ENCODE data around the gene RNF213.
"Not testable (repeated sequence)": the region's sequence is repeated elsewhere in the genome, so short reads cannot be mapped to it uniquely, and the experiment has no call there.

Gene RNF213

DNA sequence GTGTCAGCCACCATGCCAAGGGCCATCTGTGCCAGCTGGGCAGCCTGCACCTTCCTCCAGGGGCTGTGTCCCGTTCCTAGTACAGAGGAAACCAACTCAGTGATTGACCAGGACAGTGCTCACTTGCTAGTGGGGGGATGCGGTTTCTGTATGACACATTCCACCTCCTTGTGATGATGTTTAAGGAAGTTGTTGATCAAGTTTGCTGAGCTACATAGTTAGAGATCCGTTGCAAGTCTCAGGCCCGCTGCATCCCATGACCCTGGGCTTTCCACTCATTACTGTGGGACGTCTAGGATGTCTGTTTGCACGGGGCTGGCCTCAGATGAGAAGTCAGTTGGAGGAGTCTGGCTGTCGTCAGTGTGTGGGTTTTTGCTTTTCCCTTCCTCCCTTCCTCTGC, 33.6 kb downstream of the RNF213 start:
- CTCF ChIA-PET: interaction anchor here (0.7 kb wide), 1 partner anchor 26 kb away, joined by 3 read pairs; no protein-coding TSS in a partner anchor
- no peak overlapping the region for H3K27ac ChIP-seq
- no peak for DNase-seq (ENCODE audit: low spot score)
- POLR2A ChIA-PET (ENCODE audit: low non-redundant PET): no interaction called here
- TF ChIP-seq, protein P1, sequence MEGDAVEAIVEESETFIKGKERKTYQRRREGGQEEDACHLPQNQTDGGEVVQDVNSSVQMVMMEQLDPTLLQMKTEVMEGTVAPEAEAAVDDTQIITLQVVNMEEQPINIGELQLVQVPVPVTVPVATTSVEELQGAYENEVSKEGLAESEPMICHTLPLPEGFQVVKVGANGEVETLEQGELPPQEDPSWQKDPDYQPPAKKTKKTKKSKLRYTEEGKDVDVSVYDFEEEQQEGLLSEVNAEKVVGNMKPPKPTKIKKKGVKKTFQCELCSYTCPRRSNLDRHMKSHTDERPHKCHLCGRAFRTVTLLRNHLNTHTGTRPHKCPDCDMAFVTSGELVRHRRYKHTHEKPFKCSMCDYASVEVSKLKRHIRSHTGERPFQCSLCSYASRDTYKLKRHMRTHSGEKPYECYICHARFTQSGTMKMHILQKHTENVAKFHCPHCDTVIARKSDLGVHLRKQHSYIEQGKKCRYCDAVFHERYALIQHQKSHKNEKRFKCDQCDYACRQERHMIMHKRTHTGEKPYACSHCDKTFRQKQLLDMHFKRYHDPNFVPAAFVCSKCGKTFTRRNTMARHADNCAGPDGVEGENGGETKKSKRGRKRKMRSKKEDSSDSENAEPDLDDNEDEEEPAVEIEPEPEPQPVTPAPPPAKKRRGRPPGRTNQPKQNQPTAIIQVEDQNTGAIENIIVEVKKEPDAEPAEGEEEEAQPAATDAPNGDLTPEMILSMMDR (conservative IDR thresholded peaks at IDR 0.05; ENCODE audit: low read depth): no peak

DNA sequence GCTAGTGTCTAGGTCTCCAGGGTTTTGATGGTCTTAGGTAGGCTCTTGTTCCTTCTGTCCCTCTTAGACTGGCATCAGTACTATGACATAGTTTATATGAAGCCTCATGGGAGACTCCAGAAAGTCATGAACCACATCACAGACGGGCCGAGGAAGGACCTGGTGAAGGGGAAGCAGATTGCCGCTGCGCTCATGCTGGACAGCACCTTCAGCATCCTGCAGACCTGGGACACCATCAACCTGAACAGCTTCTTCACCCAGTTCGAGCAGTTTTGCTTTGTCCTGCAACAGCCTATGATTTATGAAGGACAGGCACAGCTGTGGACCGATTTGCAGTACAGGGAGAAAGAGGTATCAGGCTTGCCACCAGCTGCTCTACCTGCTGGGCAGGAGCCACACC, 34.0 kb downstream of the RNF213 start:
- no peak for DNase-seq (ENCODE audit: low spot score)
- POLR2A ChIA-PET (ENCODE audit: low non-redundant PET): no interaction called here
- no peak overlapping the region for H3K27ac ChIP-seq
- CTCF ChIA-PET: no interaction called here
- TF ChIP-seq, protein P1 (conservative IDR thresholded peaks at IDR 0.05; ENCODE audit: low read depth): no peak

DNA sequence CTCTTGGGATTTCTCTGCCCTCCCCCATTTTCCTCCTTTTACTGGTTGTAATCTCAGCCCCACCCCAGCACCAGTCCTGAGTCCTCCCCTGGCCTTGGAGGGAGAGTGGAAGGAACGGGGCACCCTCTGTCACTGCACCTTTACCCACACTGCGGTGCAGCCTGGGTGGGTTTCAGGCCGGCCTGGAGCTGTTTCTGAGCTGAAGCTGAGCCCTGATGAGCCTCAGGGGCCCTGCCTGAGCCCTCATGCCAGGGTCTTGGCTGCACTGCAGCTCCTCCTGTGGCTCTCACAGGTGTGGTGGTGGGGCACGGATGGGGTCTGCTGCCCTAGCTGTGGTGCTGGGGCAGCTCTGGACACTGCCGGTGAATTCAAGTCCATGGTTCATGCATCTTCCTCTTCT, 34.5 kb downstream of the RNF213 start:
- TF ChIP-seq, protein P1 (conservative IDR thresholded peaks at IDR 0.05; ENCODE audit: low read depth): no peak
- DNase-seq (ENCODE audit: low spot score): no peak
- no peak overlapping the region for H3K27ac ChIP-seq
- CTCF ChIA-PET: no interaction called here
- POLR2A ChIA-PET (ENCODE audit: low non-redundant PET): no interaction called here

DNA sequence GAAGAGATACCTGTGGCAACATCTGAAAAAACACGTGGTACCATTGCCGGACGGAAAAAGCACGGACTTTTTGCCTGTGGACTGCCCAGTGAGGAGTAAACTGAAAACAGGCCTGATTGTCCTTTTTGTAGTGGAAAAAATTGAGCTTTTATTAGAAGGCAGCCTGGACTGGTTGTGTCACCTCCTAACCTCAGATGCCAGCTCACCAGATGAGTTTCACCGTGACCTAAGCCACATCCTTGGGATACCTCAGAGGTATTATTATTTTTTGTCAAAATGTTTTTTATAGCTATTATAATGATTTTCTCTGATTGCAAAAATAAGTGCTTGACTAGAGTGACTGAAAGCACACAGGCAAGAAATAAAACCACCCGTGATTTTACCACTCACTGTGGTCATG, 34.9 kb downstream of the RNF213 start:
- H3K27ac ChIP-seq: no peak overlapping the region
- no peak for DNase-seq (ENCODE audit: low spot score)
- ChIA-PET CTCF (no interaction called here), POLR2A (ENCODE audit: low non-redundant PET) (no interaction called here)
- TF ChIP-seq, protein P1 (conservative IDR thresholded peaks at IDR 0.05; ENCODE audit: low read depth): no peak

DNA sequence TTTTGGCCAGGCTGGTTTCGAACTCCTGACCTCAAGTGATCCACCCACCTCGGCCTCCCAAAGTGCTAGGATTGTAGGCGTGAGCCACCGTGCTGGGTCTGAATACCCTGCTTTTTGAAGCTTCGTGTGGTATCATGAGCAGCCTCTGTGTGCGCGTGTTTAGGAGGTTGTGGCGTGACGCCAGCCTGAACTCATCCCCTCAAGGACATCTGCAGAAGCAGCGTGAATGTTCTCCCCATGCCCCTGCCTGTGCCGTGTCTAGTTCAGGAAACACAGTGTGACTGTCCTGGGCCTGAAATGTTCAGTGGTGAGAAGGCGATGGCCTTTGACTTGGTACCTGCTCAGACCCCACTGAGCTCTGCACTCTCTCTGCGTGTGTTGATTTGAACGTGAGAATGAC, 35.6 kb downstream of the RNF213 start:
- ChIA-PET POLR2A (ENCODE audit: low non-redundant PET) (no interaction called here), CTCF (no interaction called here)
- no peak for DNase-seq (ENCODE audit: low spot score)
- H3K27ac ChIP-seq: no peak overlapping the region
- TF ChIP-seq, protein P1 (conservative IDR thresholded peaks at IDR 0.05; ENCODE audit: low read depth): no peak

DNA sequence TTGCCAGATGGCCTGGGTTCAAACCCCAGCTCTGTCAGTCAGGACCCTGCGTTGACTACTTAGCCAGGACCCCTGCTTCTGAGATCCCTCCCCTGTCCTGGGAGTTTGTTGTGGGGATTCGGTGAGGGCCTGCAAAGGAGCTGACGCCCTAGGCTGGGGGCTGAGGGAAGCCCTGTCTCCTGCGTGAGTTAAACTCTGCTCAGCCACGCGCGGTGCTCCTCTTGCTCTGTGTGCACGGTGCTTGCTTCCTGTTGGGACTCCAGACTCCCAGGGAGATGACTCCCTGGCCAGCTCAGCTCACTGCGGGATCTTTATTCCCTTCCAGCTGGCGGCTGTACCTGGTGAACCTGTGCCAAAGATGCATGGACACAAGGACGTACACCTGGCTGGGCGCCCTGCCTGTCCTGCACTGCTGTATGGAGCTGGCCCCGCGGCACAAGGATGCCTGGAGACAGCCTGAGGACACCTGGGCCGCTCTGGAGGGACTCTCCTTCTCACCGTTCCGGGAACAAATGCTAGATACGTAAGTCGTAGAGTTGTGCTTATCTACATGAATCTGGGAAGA, 37.4 kb downstream of the RNF213 start:
- CTCF ChIA-PET: no interaction called here

DNA sequence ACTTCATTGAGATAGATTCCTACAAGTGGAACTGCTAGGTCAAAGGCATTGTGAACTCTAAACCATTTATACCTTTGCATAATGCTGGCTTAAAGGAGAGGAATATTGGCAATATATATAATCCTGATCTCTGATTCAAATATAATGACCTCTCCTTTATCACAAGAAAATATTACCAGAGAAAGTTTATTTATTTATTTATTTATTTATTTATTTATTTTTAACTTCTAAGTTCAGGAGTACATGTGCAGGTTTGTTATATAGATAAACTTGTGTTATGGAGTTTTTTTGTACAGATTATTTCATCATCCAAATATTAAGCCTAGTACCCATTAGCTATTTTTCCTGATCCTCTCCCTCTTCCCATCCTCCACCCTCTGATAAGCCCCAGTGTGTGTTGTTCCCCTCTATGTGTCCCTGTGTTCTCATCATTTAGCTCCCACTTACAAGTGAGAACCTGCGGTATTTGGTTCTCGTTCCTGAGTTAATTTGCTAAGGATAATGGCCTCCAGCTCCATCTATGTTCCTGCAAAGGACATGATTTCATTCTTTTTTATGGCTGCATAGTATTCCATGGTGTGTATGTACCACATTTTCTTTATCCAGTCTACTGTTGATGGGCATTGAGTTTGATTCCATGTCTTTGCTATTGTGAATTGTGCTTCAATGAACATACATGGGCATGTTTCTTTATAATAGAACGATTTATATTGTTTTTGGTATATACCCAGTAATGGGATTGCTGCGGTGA, 38.9 kb downstream of the RNF213 start:
- POLR2A ChIA-PET (ENCODE audit: low non-redundant PET): interaction anchor here (0.7 kb wide), 1 partner anchor 908 kb away, joined by 6 read pairs; no protein-coding TSS in a partner anchor
- DNase-seq (ENCODE audit: low spot score); H3K27ac ChIP-seq; CTCF ChIA-PET: not testable (repeated sequence)

More for the DNA sequence above, 37.4 kb downstream of the RNF213 start:
- POLR2A ChIA-PET (ENCODE audit: low non-redundant PET): no interaction called here
- H3K27ac ChIP-seq: peak overlapping the region; percentile 7; the same call in 1 of the 2 replicates
- no peak for DNase-seq (ENCODE audit: low spot score)
- TF ChIP-seq, protein P1 (conservative IDR thresholded peaks at IDR 0.05; ENCODE audit: low read depth): no peak

DNA sequence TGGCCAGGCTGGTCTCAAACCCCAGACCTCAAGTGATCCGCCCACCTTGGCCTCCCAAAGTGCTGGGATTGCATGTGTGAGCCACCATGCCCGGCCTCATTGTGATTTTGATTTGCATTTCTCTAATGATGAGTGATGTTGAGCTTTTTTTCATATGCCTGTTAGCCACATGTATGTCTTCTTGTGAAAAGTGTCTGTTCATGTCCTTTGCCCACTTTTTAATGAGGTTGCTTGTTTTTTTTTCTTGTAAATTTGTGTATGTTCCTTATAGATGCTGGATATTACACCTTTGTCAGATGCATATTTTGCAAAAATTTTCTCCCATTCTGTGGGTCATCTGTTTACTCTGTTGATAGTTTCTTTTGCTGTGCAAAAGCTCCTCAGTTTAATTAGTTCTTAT, 40.1 kb downstream of the RNF213 start:
- H3K27ac ChIP-seq; CTCF ChIA-PET; POLR2A ChIA-PET (ENCODE audit: low non-redundant PET): not testable (repeated sequence)

More for the DNA sequence above, 40.1 kb downstream of the RNF213 start:
- DNase-seq (ENCODE audit: low spot score): not testable (repeated sequence)
